GM18909 (cell line): ENCODE measurements around the gene MTG2.

Source experiments
- ATAC-seq: cut with Tn5 transposase; IDR thresholded peaks from one replicate; pipeline ENCODE4 v1.9.1; 2021; ENCODE audit warnings: mild to moderate bottlenecking; ENCODE audit not compliant: unreplicated experiment, poor library complexity

MTG2 gene

DNA sequence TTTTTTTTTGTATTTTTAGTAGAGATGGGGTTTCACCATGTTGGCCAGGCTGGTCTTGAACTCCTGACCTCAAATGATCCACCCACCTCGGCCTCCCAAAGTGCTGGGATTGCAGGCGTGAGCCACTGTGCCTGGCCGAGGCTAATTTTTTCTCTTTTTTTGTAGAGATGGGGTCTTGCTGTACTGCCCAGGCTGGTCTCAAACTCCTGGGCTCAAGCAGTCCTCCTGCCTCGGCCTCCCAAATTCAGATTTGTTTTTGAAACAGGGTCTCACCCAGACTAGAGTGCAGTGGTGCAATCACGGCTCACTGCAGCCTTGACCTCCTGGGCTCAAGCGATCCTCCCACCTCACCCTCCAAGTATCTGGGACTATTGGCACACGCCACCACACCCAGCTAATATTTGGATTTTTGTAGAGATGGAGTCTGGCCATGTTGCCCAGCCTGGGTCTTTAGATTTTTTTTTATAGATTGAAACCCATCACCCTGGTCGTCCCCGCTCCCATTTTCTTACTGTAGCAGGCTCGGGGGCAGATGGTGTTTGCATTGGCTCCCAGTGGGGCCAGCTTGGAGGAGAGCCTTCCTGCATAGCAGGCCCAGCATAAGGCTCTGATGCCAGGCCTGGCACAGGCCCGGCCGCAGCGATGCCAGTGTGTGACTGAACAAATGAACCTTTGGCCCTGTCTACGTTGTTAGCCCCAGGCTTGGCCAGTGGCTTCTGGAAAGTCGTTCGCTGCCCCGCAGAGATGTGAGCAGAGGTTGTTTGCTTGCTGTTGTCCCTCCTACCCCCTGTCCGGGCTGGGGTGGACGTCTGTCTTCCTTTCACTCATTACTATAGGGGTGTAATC is 4.3 kb upstream of the MTG2 start:
- ATAC-seq = no peak

- no peak for ATAC-seq
Observed at GRCh38 chr20:62179162-62179504, 3.7 kb upstream of the MTG2 start.

DNA sequence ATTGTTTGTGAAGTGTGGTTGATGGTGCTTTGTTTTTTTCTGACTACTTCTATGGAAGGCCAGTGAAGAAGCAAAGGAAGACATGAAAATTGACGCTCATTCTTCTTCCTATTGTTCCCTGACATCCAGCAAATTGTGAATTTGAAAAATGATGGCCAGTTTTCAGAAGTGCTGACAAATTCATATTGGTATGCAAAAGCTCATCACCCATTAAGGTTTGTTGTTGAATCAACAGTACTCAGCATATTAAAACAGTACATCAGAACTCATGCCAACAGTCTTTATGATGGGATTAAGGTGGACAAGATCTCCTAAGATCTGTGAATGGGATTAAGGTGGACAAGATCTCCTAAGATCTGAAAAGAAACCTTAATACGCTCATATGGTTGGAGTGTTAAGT is 1.0 kb upstream of the MTG2 start:
- no peak for ATAC-seq

GRCh38 chr20:62183426-62184142 is 756 bp downstream of the MTG2 start:
- no peak for ATAC-seq

DNA sequence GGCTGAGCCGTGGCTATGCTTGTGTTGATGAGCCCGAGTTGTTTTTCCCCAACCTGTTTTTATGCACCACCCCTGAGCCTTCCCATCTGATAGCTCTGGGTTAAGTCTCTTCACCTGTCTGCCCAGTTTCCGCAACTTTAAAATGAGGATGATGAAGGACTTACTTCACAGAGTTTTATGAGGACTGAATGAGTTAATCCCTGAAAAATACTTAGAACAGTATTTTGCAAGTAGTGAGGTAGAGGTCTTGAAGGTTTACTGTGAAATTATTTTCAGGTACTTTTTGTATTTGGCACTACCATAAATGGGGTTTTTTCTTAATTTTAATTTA is 3.2 kb downstream of the MTG2 start:
- ATAC-seq = no peak

GRCh38 chr20:62186887-62187866 is 4.3 kb downstream of the MTG2 start:
- no peak for ATAC-seq

DNA sequence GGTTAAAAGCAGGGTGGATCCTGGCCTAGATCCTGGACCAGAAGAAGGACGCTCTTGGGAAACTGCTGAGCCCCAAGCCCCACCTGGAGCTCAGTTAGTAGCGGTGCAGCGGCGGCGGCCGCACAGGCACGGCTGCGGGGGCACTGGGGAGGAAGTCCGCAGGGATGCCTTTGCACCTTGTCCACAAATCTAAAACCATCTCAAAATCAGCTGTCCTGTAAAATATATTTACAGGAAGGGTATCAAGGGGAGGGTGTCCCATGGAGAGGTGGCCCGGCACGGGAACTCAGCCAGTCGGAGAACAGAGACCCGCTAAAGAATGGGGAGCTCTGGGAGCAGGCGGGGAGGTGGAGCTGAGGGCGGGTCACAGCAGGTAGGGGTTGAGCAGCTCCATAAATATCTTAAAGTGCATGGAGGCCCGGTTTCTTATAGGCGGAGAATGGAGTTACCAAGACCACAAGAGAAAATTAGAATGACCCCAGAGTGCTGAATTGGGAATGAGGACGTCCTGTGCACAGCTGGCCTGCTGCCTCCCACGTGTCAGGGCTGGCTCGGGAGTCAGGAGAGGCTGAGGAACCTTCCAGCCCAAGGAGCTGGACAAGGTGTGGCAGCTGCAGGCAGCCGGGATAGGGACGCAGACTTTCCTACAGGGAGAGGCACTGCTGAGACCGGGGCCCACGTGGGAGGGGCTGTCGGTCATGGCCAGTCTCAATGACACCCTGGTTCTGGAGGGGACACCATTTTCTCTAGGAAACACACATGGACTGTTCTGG is 8.0 kb downstream of the MTG2 start:
- ATAC-seq = no peak

DNA sequence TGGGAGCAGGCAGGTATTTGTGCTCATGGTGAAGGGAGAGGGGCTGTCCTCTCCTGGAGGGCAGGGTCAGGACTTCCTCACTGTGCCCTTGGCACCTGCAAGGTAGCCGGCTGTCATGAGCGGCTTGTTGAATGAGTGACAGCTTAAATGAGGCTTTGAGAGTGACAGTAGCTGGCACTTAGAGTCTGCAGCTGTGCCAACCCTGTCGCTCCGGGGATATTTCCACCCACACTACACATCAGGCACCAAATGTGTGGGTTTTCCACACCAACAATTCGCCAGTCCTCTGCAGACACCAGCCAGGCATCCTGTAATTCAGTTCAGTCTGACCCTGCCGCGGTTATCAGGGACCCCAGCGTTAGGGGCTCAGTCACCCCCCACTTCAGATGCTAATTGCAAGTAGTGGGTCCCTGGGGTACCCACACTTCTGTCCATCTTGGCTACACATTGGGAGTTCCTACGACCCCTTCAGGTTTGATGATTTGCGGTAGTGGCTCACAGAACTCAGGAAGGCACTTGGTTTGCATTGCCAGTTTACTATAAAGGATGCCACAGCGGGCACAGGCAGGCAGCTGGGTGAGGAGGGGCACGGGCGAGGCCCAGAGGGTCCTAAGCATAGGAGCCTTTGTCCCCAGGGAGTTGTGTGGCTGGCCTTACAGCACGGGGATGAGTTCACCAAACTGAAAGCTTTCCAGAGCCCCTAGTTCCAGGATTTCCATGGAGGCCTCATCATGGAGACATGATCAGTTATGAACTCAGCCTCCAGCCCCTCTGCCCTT is 9.1 kb downstream of the MTG2 start:
- no peak for ATAC-seq

DNA sequence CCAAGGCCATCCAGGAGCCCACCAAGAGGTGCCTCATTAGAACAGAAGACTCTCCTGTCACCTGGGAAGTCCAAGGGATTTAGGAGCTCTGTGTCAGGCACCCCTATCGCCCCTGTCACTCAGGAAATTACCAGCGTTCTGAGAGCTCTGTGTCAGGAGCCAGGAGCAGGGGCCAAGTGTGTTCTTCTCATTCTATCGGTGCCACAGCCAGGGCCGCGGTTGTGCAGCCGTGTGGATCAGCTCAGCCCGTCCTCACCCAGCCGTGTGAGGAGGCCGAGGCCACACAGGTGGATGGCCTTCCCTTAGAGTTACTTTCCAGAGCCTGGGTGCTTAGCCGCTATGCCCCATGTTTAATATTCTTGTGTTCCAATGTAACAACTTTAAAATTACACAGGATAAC is 9.8 kb downstream of the MTG2 start:
- no peak for ATAC-seq

DNA sequence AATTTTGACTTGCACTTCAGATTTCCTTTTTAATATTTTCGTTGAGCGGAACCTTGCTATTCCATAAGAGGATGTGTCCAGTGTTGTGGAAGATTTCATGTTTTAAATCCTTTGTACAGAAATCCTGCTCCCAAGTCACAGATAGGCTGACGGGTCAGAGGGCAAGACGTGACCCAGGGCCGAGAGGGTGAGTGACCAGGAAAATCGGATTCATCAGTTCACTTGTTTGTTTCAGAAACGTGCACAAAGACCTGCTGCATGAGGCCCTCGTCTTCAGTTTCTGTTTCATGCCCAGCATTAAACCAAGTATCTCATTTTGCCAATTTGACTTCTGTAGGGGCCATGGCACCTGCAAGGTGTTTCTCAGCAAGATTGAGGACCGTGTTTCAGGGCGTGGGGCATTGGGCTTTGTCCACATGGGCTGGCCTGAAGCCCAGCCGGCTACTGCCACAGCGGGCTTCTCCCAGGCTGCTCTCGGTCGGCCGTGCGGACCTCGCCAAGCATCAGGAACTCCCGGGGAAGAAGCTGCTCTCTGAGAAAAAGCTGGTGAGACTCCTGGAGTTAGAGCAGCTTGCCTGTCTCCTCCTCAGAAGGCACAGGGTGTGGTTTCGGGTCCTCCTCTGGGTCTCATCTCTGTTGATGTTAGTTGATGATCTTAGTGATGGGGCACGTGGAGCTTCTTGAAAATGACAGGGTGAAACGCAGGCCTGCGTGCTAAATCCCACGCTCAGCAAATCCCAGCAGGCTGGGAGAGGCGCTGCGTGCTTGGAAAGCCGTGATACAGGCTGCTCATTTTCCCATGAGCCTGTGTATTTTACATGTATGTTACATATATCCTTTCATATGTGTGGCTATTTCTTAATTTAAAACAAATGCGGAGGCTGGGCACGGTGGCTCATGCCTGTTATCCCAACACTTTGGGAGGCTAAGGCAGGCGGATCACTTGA is 10.5 kb downstream of the MTG2 start:
- ATAC-seq = no peak

GRCh38 chr20:62195075-62195405 is 12.2 kb downstream of the MTG2 start:
- no peak for ATAC-seq

- ATAC-seq = no peak
Observed at GRCh38 chr20:62195736-62196135, 12.9 kb downstream of the MTG2 start.

- no peak for ATAC-seq
Observed at GRCh38 chr20:62196286-62196685, 13.5 kb downstream of the MTG2 start.

DNA sequence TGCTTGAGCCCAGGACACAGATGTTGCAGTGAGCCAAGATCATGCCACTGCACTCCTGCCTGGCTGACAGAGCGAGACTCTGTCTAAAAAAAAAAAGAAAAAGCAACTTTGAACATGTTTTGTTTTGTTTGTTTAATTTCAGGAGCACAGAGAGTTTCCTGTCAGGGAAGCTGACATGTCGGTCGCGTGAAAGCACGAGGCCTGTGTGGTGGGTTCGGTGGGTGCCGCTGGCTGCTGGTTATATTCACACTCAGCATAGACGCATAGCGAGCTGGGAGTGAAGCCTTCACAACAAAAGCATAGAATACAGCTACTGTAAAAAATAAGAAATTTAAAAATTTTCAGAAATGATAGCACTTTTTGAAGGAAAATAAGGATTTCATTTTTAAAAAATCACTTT is 14.5 kb downstream of the MTG2 start:
- ATAC-seq = no peak

GRCh38 chr20:62197801-62198200 is 15.0 kb downstream of the MTG2 start:
- no peak for ATAC-seq

GRCh38 chr20:62198496-62198895 is 15.7 kb downstream of the MTG2 start:
- no peak for ATAC-seq

- ATAC-seq = no peak
Observed at GRCh38 chr20:62198931-62199330, 16.1 kb downstream of the MTG2 start.

DNA sequence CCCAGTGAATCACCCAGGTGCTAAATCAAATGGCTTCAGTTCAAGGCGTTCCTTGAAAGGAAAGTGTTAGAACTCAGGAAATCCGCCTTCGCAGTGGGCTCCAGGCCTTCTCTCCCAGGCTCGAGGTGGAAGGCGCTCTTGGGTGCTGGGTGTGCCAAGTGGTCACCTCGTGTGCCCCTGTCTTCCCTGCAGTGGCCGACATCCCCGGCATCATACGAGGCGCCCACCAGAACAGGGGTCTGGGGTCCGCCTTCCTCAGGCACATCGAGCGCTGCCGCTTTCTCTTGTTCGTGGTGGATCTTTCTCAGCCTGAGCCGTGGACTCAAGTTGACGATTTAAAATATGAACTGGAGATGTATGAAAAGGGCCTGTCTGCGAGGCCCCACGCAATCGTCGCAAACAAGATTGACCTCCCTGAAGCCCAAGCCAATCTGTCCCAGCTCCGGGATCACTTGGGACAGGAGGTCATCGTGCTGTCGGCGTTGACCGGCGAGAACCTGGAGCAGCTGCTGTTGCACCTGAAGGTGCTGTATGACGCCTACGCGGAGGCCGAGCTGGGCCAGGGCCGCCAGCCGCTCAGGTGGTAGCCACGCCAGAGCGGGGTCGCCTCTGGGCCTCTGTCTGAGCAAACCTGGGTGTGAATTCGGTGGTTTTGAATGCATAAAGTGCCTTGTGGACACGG is 17.8 kb downstream of the MTG2 start:
- no peak for ATAC-seq
